ENCODE data around the gene RTRAF. TPM values are rescaled to one million over a fixed set of nuclear protein-coding genes. Genes with fewer than 3 reads are reported as not detected.

RTRAF gene
- total RNA-seq, 1 experiment from 2014 or later, result 350 TPM

GRCh38 chr14:51979088-51979709, 10.1 kb upstream of the RTRAF start:
- Histone ChIP-seq H4K5ac (ENCODE audit: insufficient read length, low read depth, low read length) (no peak overlapping the region), H3K79me2 (ENCODE audit: insufficient read depth, low read length) (no peaks in the 10 kb centered on the region), H3K23ac (ENCODE audit: insufficient read length, low read depth, low read length) (no peak overlapping the region), H4K20me1 (ENCODE audit: control insufficient read depth, insufficient read depth, insufficient read length) (no peaks in the 10 kb centered on the region), H2BK5ac (ENCODE audit: insufficient read length, low read length) (no peak overlapping the region), H3K27me3 (ENCODE audit: insufficient read depth, low read length) (no peaks in the 10 kb centered on the region), H2BK120ac (ENCODE audit: low read depth, low read length, poor library complexity, severe bottlenecking) (no peak overlapping the region), H3K4ac (ENCODE audit: low read depth, low read length) (no peak overlapping the region), H3K79me1 (ENCODE audit: insufficient read depth, low read depth, low read length, poor library complexity, severe bottlenecking) (no peaks in the 10 kb centered on the region), H2BK12ac (ENCODE audit: insufficient read length, low read depth, low read length) (no peak overlapping the region), H3T11ph (ENCODE audit: low read length) (no peak overlapping the region), H4K8ac (replicated peaks; ENCODE audit: insufficient read length, low read depth, low read length) (no peak overlapping the region), H2AK5ac (ENCODE audit: insufficient read length, low read length) (no peak overlapping the region), H2AFZ (ENCODE audit: low read length) (no peak overlapping the region), H3K14ac (ENCODE audit: insufficient read depth, low read length) (no peak overlapping the region), H3K9me3 (ENCODE audit: control insufficient read depth, low read depth, low read length) (no peaks in the 10 kb centered on the region), H3K27ac (ENCODE audit: insufficient read length, low read depth, low read length) (no peak overlapping the region), H3K18ac (ENCODE audit: insufficient read length, low read depth, low read length) (no peak overlapping the region), H3K4me1 (ENCODE audit: insufficient read depth, low read length) (no peaks in the 10 kb centered on the region), H2BK15ac (ENCODE audit: low read depth, low read length) (no peak overlapping the region), H3K23me2 (ENCODE audit: insufficient read length, low read depth, low read length, poor library complexity, severe bottlenecking) (no peaks in the 10 kb centered on the region), H2BK20ac (ENCODE audit: low read depth, low read length, poor library complexity, severe bottlenecking) (no peak overlapping the region), H3K4me2 (ENCODE audit: insufficient read depth, insufficient read length, low read length) (no peak overlapping the region), H3K9ac (ENCODE audit: extremely low read depth, insufficient read length, low read length) (no peak overlapping the region), H4K91ac (ENCODE audit: insufficient read length, low read depth, low read length) (no peak overlapping the region), H3K56ac (ENCODE audit: insufficient read length, low read depth, low read length) (no peak overlapping the region)
- peak; percentile 79 for DNase-seq
- no peak overlapping the region; a peak in 1 of 7 replicates for H3K27ac Mint-ChIP-seq
- peak; percentile 95 for TF ChIP-seq CTCF (conservative IDR thresholded peaks at IDR 0.05)
- H3K27me3 Mint-ChIP-seq (ENCODE audit: low read depth), result peaks cover 9% of the 10 kb centered on the region
- H3K9me3 Mint-ChIP-seq, result no peaks in the 10 kb centered on the region
- no peak overlapping the region for H3K4me3 Mint-ChIP-seq
- no peaks in the 10 kb centered on the region for H3K36me3 Mint-ChIP-seq (ENCODE audit: insufficient read depth in 1 of 3, low read depth in 3 of 3)
- H3K4me1 Mint-ChIP-seq, result peaks cover 13 to 15% of the 10 kb centered on the region in 2 experiments
- WGBS (ENCODE audit: extremely low coverage, insufficient read length, low lambda C conversion rate), result 100% methylated on average over 1 of the region's 17 CpGs
